Keratinocyte (primary cell): ENCODE data around the gene COMT. TPM values are rescaled to one million over a fixed set of nuclear protein-coding genes. Genes with fewer than 3 reads are reported as not detected.

Experiments
- DNase-seq: peaks from one replicate; pipeline ENCODE4 v3.0.0-alpha.2; 2011; ENCODE audit warnings: low read depth, missing footprints, low spot score
- FAIRE-seq: peaks from 2 replicates; lab custom pipeline; 2011; peaks lifted over from hg19 to GRCh38; lab: Jason Lieb, UNC
- H2AFZ ChIP-seq: 2 replicates; pipeline ENCODE4 v1.6.0; 2012; ENCODE audit warnings: low read length, control low read depth, inconsistent platforms; ENCODE audit not compliant: control insufficient read depth
- H3K27ac ChIP-seq: 2 replicates; pipeline ENCODE4 v1.5.1; 2011; ENCODE audit warnings: low read length; ENCODE audit not compliant: control insufficient read depth, insufficient read depth
- H3K27me3 ChIP-seq: 3 replicates; pipeline ENCODE4 v1.6.0; 2011; ENCODE audit warnings: low read length; ENCODE audit not compliant: control insufficient read depth, insufficient read depth; ENCODE audit errors: extremely low read depth
- H3K36me3 ChIP-seq, 2 experiments: 2 replicates in 1 of 2; 3 replicates in 1 of 2; pipeline ENCODE4 v1.5.1; 2011; ENCODE audit warnings: low read length in 2 of 2, mild to moderate bottlenecking in 1 of 2; ENCODE audit not compliant: control insufficient read depth in 2 of 2, insufficient read depth in 2 of 2; ENCODE audit errors: extremely low read depth in 1 of 2
- H3K4me1 ChIP-seq: 3 replicates; pipeline ENCODE4 v1.5.1; 2011; ENCODE audit warnings: low read length; ENCODE audit not compliant: control insufficient read depth, insufficient read depth; ENCODE audit errors: extremely low read depth
- H3K4me2 ChIP-seq: 3 replicates; pipeline ENCODE4 v1.6.0; 2011; ENCODE audit warnings: low read depth, low read length; ENCODE audit not compliant: control insufficient read depth, insufficient read depth; ENCODE audit errors: extremely low read depth
- H3K4me3 ChIP-seq, 3 experiments: fragments of 200-600 bp in 1 of 3; sonication (generic) in 1 of 3; 2 replicates in 2 of 3; 3 replicates in 1 of 3; pipeline ENCODE4 v1.5.1; 2011 to 2016; ENCODE audit warnings: low read length in 3 of 3, mild to moderate bottlenecking in 3 of 3, control low read depth in 2 of 3, inconsistent platforms in 1 of 3, low read depth in 1 of 3, mixed read lengths in 1 of 3, mixed run types in 1 of 3, moderate library complexity in 1 of 3; ENCODE audit not compliant: control insufficient read depth in 2 of 3, insufficient read depth in 2 of 3; ENCODE audit errors: extremely low read depth in 1 of 3
- H3K79me2 ChIP-seq: 2 replicates; pipeline ENCODE4 v1.6.0; 2012; ENCODE audit warnings: low read length; ENCODE audit not compliant: control insufficient read depth, insufficient read depth
- H3K9ac ChIP-seq: 3 replicates; pipeline ENCODE4 v1.6.0; 2011; ENCODE audit warnings: low read length; ENCODE audit not compliant: control insufficient read depth, insufficient read depth; ENCODE audit errors: extremely low read depth
- H3K9me1 ChIP-seq: 3 replicates; pipeline ENCODE4 v1.6.0; 2011; ENCODE audit warnings: low read length; ENCODE audit not compliant: control insufficient read depth, insufficient read depth; ENCODE audit errors: extremely low read depth
- H3K9me3 ChIP-seq: 2 replicates; pipeline ENCODE4 v1.5.1; 2012; ENCODE audit warnings: low read depth, low read length; ENCODE audit not compliant: control insufficient read depth
- H4K20me1 ChIP-seq: 3 replicates; pipeline ENCODE4 v1.6.0; 2011; ENCODE audit warnings: low read length; ENCODE audit not compliant: control insufficient read depth, insufficient read depth; ENCODE audit errors: extremely low read depth
- CTCF ChIP-seq, 3 experiments: IDR thresholded peaks in 1 of 3; conservative IDR thresholded peaks in 1 of 3; optimal IDR thresholded peaks in 1 of 3; 2 replicates in 2 of 3; 3 replicates in 1 of 3; pipeline versions ENCODE3 to v1.5.1; 2011; ENCODE audit warnings: low read length in 3 of 3, mild to moderate bottlenecking in 3 of 3, moderate library complexity in 2 of 3, control low read depth in 1 of 3, inconsistent platforms in 1 of 3; ENCODE audit not compliant: insufficient read depth in 2 of 3; ENCODE audit errors: extremely low read depth in 1 of 3
- EZH2 ChIP-seq: IDR thresholded peaks from one replicate; pipeline ENCODE4 v1.6.1; 2012; ENCODE audit warnings: inconsistent platforms, mild to moderate bottlenecking, low read length, moderate library complexity
- dilution Hi-C: fragments of 300-500 bp; cut with MboI; formaldehyde crosslinking; loops from one replicate; pipeline ENCODE4 v1.7.0; 2020; ENCODE audit warnings: low sequenced_read_pairs; ENCODE audit not compliant: extremely low pct_ligation_motif_present
- polyA plus RNA-seq, 5 experiments: library from polyadenylated mRNA; depleted of rRNA in 3 of 5; stranded (reverse) in 3 of 5; stranded (forward) in 1 of 5; unstranded in 1 of 5; fragments of >200 nt; gene quantifications; 1 replicate in 1 of 5; 2 replicates in 3 of 5; 3 replicates in 1 of 5; pipeline versions ENCODE4 v1.2.1 to v1.2.3, GENCODE V29; 2011 to 2012; ENCODE audit warnings: missing spikeins in 2 of 5, low read depth in 1 of 5, low replicate concordance in 1 of 5

Gene COMT
- polyA plus RNA-seq, 1 donor (not counting 4 experiments of a cell fraction or from before 2014, with no cell fraction given): 139 TPM

- peaks cover 0 to 5% of the 10 kb centered on the region in 2 experiments for H3K36me3 ChIP-seq
- DNase-seq (no peak), FAIRE-seq (no peak)
- peaks cover 39% of the 10 kb centered on the region for H3K4me1 ChIP-seq
- H3K9me3 ChIP-seq: no peaks in the 10 kb centered on the region
- H3K27me3 ChIP-seq: no peaks in the 10 kb centered on the region
- TF ChIP-seq CTCF (optimal IDR thresholded peaks at IDR 0.05 in 1 of 3, IDR thresholded peaks at IDR 0.05 in 1 of 3, conservative IDR thresholded peaks at IDR 0.05 in 1 of 3; ENCODE audit: extremely low read depth in 1 of 3, insufficient read depth in 2 of 3, low read length in 3 of 3) (no peak), EZH2 (no peak)
- dilution Hi-C loops: no loop called here
- peaks cover 5% of the 10 kb centered on the region for H3K9me1 ChIP-seq
- no peak overlapping the region for H3K4me3 ChIP-seq
- H3K9ac ChIP-seq: no peak overlapping the region
- no peaks in the 10 kb centered on the region for H4K20me1 ChIP-seq
- H2AFZ ChIP-seq: no peak overlapping the region
- H3K27ac ChIP-seq: no peak overlapping the region
- H3K4me2 ChIP-seq: peak overlapping the region; percentile 6
- H3K79me2 ChIP-seq: no peaks in the 10 kb centered on the region
Observed at GRCh38 chr22:19982991-19983578, 41.5 kb downstream of the COMT start.

- Histone ChIP-seq H3K79me2 (no peaks in the 10 kb centered on the region), H3K4me2 (peak overlapping the region; percentile 60), H3K4me3 (no peak overlapping the region), H3K27ac (peak overlapping the region; percentile 65), H3K9ac (peak overlapping the region; percentile 62), H3K27me3 (no peaks in the 10 kb centered on the region), H3K4me1 (peaks cover 39% of the 10 kb centered on the region), H2AFZ (no peak overlapping the region), H3K9me1 (peaks cover 5% of the 10 kb centered on the region), H4K20me1 (no peaks in the 10 kb centered on the region), H3K36me3 (peaks cover 0 to 2% of the 10 kb centered on the region in 2 experiments), H3K9me3 (no peaks in the 10 kb centered on the region)
- no peak for DNase-seq
- TF ChIP-seq EZH2 (no peak), CTCF (optimal IDR thresholded peaks at IDR 0.05 in 1 of 3, IDR thresholded peaks at IDR 0.05 in 1 of 3, conservative IDR thresholded peaks at IDR 0.05 in 1 of 3; ENCODE audit: extremely low read depth in 1 of 3, insufficient read depth in 2 of 3, low read length in 3 of 3) (no peak)
- dilution Hi-C loops: no loop called here
- no peak for FAIRE-seq
Observed at GRCh38 chr22:19983741-19984140, 42.2 kb downstream of the COMT start.
